ENCODE measurements around the gene KATNIP. TPM values are rescaled to one million over a fixed set of nuclear protein-coding genes. Genes with fewer than 3 reads are reported as not detected.

The KATNIP gene
- polyA plus RNA-seq, 1 donor (not counting 4 experiments of a cell fraction or from before 2014, with no cell fraction given) = 19.0 TPM

- TF ChIP-seq CTCF (optimal IDR thresholded peaks at IDR 0.05 in 1 of 3, IDR thresholded peaks at IDR 0.05 in 1 of 3, conservative IDR thresholded peaks at IDR 0.05 in 1 of 3; ENCODE audit: extremely low read depth in 1 of 3, insufficient read depth in 2 of 3, low read length in 3 of 3) (no peak), EZH2 (IDR thresholded peaks at IDR 0.05; ENCODE audit: low read length) (no peak)
- dilution Hi-C loops (cut with MboI; ENCODE audit: extremely low pct_ligation_motif_present, low sequenced_read_pairs) = no loop called here
- FAIRE-seq = no peak
Observed at GRCh38 chr16:27588057-27588456, 38.1 kb downstream of the KATNIP start.

GRCh38 chr16:27591837-27592236 lies 41.9 kb downstream of the KATNIP start:
- Histone ChIP-seq H3K9me1 (ENCODE audit: control insufficient read depth, extremely low read depth, insufficient read depth, low read length) (no peaks in the 10 kb centered on the region), H3K27ac (ENCODE audit: control insufficient read depth, insufficient read depth, low read length) (no peak overlapping the region), H4K20me1 (ENCODE audit: control insufficient read depth, extremely low read depth, insufficient read depth, low read length) (no peaks in the 10 kb centered on the region), H3K36me3 (ENCODE audit: control insufficient read depth in 2 of 2, extremely low read depth in 1 of 2, insufficient read depth in 2 of 2, low read length in 2 of 2) (peaks cover 0 to 4% of the 10 kb centered on the region in 2 experiments), H3K79me2 (ENCODE audit: control insufficient read depth, insufficient read depth, low read length) (no peaks in the 10 kb centered on the region), H3K4me1 (ENCODE audit: control insufficient read depth, extremely low read depth, insufficient read depth, low read length) (no peaks in the 10 kb centered on the region), H3K9me3 (ENCODE audit: control insufficient read depth, low read depth, low read length) (no peaks in the 10 kb centered on the region), H3K4me3 (ENCODE audit: control insufficient read depth in 2 of 3, extremely low read depth in 1 of 3, insufficient read depth in 2 of 3, low read depth in 1 of 3, low read length in 3 of 3) (no peak overlapping the region), H2AFZ (ENCODE audit: control insufficient read depth, low read length) (no peak overlapping the region), H3K9ac (ENCODE audit: control insufficient read depth, extremely low read depth, insufficient read depth, low read length) (no peak overlapping the region), H3K27me3 (ENCODE audit: control insufficient read depth, extremely low read depth, insufficient read depth, low read length) (no peaks in the 10 kb centered on the region), H3K4me2 (ENCODE audit: control insufficient read depth, extremely low read depth, insufficient read depth, low read depth, low read length) (no peak overlapping the region)
- no peak for FAIRE-seq
- TF ChIP-seq CTCF (optimal IDR thresholded peaks at IDR 0.05 in 1 of 3, IDR thresholded peaks at IDR 0.05 in 1 of 3, conservative IDR thresholded peaks at IDR 0.05 in 1 of 3; ENCODE audit: extremely low read depth in 1 of 3, insufficient read depth in 2 of 3, low read length in 3 of 3) (no peak), EZH2 (IDR thresholded peaks at IDR 0.05; ENCODE audit: low read length) (no peak)
- no peak for DNase-seq (ENCODE audit: low read depth, low spot score)
- dilution Hi-C loops (cut with MboI; ENCODE audit: extremely low pct_ligation_motif_present, low sequenced_read_pairs) = no loop called here

More at GRCh38 chr16:27588057-27588456, 38.1 kb downstream of the KATNIP start:
- Histone ChIP-seq H4K20me1 (ENCODE audit: control insufficient read depth, extremely low read depth, insufficient read depth, low read length) (no peaks in the 10 kb centered on the region), H3K27me3 (ENCODE audit: control insufficient read depth, extremely low read depth, insufficient read depth, low read length) (no peaks in the 10 kb centered on the region), H2AFZ (ENCODE audit: control insufficient read depth, low read length) (no peak overlapping the region), H3K4me1 (ENCODE audit: control insufficient read depth, extremely low read depth, insufficient read depth, low read length) (no peaks in the 10 kb centered on the region), H3K9me1 (ENCODE audit: control insufficient read depth, extremely low read depth, insufficient read depth, low read length) (no peaks in the 10 kb centered on the region), H3K9ac (ENCODE audit: control insufficient read depth, extremely low read depth, insufficient read depth, low read length) (no peak overlapping the region), H3K4me2 (ENCODE audit: control insufficient read depth, extremely low read depth, insufficient read depth, low read depth, low read length) (no peak overlapping the region), H3K4me3 (ENCODE audit: control insufficient read depth in 2 of 3, extremely low read depth in 1 of 3, insufficient read depth in 2 of 3, low read depth in 1 of 3, low read length in 3 of 3) (no peak overlapping the region), H3K9me3 (ENCODE audit: control insufficient read depth, low read depth, low read length) (no peaks in the 10 kb centered on the region), H3K36me3 (ENCODE audit: control insufficient read depth in 2 of 2, extremely low read depth in 1 of 2, insufficient read depth in 2 of 2, low read length in 2 of 2) (peaks cover 0 to 6% of the 10 kb centered on the region in 2 experiments), H3K79me2 (ENCODE audit: control insufficient read depth, insufficient read depth, low read length) (no peaks in the 10 kb centered on the region), H3K27ac (ENCODE audit: control insufficient read depth, insufficient read depth, low read length) (no peak overlapping the region)
- no peak for DNase-seq (ENCODE audit: low read depth, low spot score)
